ENCODE measurements around the gene KLC1. TPM values are rescaled to one million over a fixed set of nuclear protein-coding genes. Genes with fewer than 3 reads are reported as not detected.
A peak's percentile ranks its signal among the peaks of the same experiment; 100 is the strongest.
"Not testable (repeated sequence)": the region's sequence is repeated elsewhere in the genome, so short reads cannot be mapped to it uniquely, and the experiment has no call there.

KLC1 gene
- total RNA-seq, 1 donor from 2014 or later = 238 TPM

DNA sequence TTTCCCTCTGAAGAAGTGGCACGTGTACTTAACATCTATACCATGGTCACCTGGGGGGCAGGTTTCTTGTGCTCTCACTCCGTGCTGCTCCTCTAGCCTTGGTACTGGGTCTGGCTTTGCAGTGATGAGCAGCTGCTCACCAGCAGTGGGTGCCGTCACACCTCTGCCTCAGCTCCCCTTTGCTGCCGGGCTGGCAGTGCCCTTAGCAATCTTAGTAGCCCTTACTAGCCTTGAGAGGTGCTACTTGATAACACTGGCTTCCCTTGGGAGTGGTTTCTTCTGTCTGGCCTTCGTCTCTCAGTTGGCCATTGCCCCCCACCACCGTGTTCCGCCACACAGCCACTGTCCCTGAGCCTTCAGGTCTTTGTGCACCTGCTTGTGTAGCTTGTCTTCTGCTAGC, 22.6 kb downstream of the KLC1 start:
- no peak for TF ChIP-seq EZH2 (IDR thresholded peaks at IDR 0.05; ENCODE audit: insufficient read depth, low read length)
- TF ChIP-seq, protein P1, sequence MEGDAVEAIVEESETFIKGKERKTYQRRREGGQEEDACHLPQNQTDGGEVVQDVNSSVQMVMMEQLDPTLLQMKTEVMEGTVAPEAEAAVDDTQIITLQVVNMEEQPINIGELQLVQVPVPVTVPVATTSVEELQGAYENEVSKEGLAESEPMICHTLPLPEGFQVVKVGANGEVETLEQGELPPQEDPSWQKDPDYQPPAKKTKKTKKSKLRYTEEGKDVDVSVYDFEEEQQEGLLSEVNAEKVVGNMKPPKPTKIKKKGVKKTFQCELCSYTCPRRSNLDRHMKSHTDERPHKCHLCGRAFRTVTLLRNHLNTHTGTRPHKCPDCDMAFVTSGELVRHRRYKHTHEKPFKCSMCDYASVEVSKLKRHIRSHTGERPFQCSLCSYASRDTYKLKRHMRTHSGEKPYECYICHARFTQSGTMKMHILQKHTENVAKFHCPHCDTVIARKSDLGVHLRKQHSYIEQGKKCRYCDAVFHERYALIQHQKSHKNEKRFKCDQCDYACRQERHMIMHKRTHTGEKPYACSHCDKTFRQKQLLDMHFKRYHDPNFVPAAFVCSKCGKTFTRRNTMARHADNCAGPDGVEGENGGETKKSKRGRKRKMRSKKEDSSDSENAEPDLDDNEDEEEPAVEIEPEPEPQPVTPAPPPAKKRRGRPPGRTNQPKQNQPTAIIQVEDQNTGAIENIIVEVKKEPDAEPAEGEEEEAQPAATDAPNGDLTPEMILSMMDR (IDR thresholded peaks at IDR 0.05; ENCODE audit: insufficient read depth, low read depth, low read length) = no peak

DNA sequence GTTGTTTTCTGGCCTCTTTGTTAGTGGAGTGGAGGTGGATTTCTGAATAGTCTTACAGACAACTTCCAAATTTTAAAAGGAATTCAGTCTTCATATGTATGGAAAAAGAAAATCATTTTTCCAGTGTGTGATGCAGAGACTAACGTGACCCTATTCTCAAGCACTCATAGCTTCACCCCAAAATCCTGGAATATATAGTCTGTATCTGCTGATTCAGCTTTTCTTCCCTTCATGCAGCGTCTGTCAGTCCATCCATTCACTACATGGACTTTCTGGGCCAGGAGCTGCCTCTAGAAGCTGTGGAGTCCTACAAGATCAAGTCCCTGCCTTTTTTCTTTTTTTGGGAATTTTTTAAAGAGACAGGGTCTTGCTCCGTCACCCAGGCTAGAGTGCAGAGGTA, 23.8 kb downstream of the KLC1 start:
- H3K4me1 Mint-ChIP-seq (ENCODE audit: low read depth, unreplicated experiment) = peaks cover 19% of the 10 kb centered on the region
- peak overlapping the region; percentile 25 for H3K4me2 ChIP-seq (ENCODE audit: low read length)
- peak overlapping the region; percentile 33 for H3K9ac ChIP-seq (ENCODE audit: low read length)
- peaks cover 3% of the 10 kb centered on the region for H3K36me3 Mint-ChIP-seq (ENCODE audit: low read depth, unreplicated experiment)
- H4K20me1 ChIP-seq (ENCODE audit: insufficient read depth, low read length) = peaks cover 95% of the 10 kb centered on the region
- no peaks in the 10 kb centered on the region for H3K9me3 ChIP-seq (ENCODE audit: insufficient read depth, low read depth, low read length)
- H3K27me3 Mint-ChIP-seq (ENCODE audit: low read depth, unreplicated experiment) = no peaks in the 10 kb centered on the region
- no peak for FAIRE-seq
- peaks cover 28% of the 10 kb centered on the region for H3K36me3 ChIP-seq (ENCODE audit: insufficient read depth, low read length)
- H3K27ac Mint-ChIP-seq (ENCODE audit: unreplicated experiment) = no peak overlapping the region
- H3K27me3 ChIP-seq (ENCODE audit: insufficient read depth, low read length) = no peaks in the 10 kb centered on the region
- H3K4me3 ChIP-seq (ENCODE audit: insufficient read depth, low read depth, low read length) = no peak overlapping the region
- no peak overlapping the region for H3K27ac ChIP-seq (ENCODE audit: low read depth, low read length)
- no peak overlapping the region for H2AFZ ChIP-seq (ENCODE audit: low read depth, low read length)
- H3K9me3 Mint-ChIP-seq (ENCODE audit: unreplicated experiment) = no peaks in the 10 kb centered on the region
- H3K79me2 ChIP-seq (ENCODE audit: insufficient read depth, low read length) = peaks cover 98% of the 10 kb centered on the region
- no peak for TF ChIP-seq EZH2 (IDR thresholded peaks at IDR 0.05; ENCODE audit: insufficient read depth, low read length)
- TF ChIP-seq, protein P1 (IDR thresholded peaks at IDR 0.05; ENCODE audit: insufficient read depth, low read depth, low read length) = no peak
- H3K4me1 ChIP-seq (ENCODE audit: insufficient read depth, low read length) = peaks cover 28% of the 10 kb centered on the region
- DNase-seq (ENCODE audit: low read depth) = no peak
- no peak overlapping the region for H3K4me3 Mint-ChIP-seq (ENCODE audit: unreplicated experiment)

More for the DNA sequence above, 22.6 kb downstream of the KLC1 start:
- Histone ChIP-seq H3K27me3 (ENCODE audit: insufficient read depth, low read length) (no peaks in the 10 kb centered on the region), H2AFZ (ENCODE audit: low read depth, low read length) (no peak overlapping the region), H3K9me3 (ENCODE audit: insufficient read depth, low read depth, low read length) (no peaks in the 10 kb centered on the region), H3K4me1 (ENCODE audit: insufficient read depth, low read length) (peaks cover 18% of the 10 kb centered on the region), H3K36me3 (ENCODE audit: insufficient read depth, low read length) (peaks cover 21% of the 10 kb centered on the region), H3K4me2 (ENCODE audit: low read length) (no peak overlapping the region), H3K27ac (ENCODE audit: low read depth, low read length) (no peak overlapping the region), H3K4me3 (ENCODE audit: insufficient read depth, low read depth, low read length) (no peak overlapping the region), H4K20me1 (ENCODE audit: insufficient read depth, low read length) (peaks cover 99% of the 10 kb centered on the region), H3K9ac (ENCODE audit: low read length) (no peak overlapping the region), H3K79me2 (ENCODE audit: insufficient read depth, low read length) (peaks cover 99% of the 10 kb centered on the region)
- Mint-ChIP-seq H3K4me1 (ENCODE audit: low read depth, unreplicated experiment) (peaks cover 14% of the 10 kb centered on the region), H3K36me3 (ENCODE audit: low read depth, unreplicated experiment) (peaks cover 3% of the 10 kb centered on the region), H3K9me3 (ENCODE audit: unreplicated experiment) (no peaks in the 10 kb centered on the region), H3K4me3 (ENCODE audit: unreplicated experiment) (no peak overlapping the region), H3K27ac (ENCODE audit: unreplicated experiment) (no peak overlapping the region), H3K27me3 (ENCODE audit: low read depth, unreplicated experiment) (no peaks in the 10 kb centered on the region)
- DNase-seq (ENCODE audit: low read depth) (no peak), FAIRE-seq (no peak)

DNA sequence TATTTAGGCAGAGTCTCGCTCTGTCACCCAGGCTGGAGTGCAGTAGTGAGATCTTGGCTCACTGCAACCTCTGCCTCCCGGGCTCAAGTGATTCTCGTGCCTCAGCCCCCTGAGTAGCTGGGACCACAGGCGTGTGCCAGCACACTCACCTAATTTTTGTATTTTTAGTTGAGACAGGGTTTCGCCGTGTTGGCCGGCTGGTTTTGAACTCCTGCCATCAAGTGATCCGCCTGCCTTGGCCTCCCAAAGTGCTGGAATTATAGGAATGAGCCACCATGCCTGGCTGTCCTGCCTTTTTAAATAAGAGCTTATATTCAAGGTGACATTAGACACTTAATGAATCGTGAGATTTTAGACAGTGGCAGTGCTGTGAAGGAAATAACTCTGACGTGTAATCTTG, 24.3 kb downstream of the KLC1 start:
- Histone ChIP-seq H3K79me2 (ENCODE audit: insufficient read depth, low read length) (peaks cover 98% of the 10 kb centered on the region), H4K20me1 (ENCODE audit: insufficient read depth, low read length) (peaks cover 90% of the 10 kb centered on the region), H3K4me1 (ENCODE audit: insufficient read depth, low read length) (peaks cover 31% of the 10 kb centered on the region), H3K4me2 (ENCODE audit: low read length) (peak overlapping the region; percentile 1), H3K36me3 (ENCODE audit: insufficient read depth, low read length) (peaks cover 31% of the 10 kb centered on the region), H3K9ac (ENCODE audit: low read length) (peak overlapping the region; percentile 20), H3K27ac (ENCODE audit: low read depth, low read length) (peak overlapping the region; percentile 36)
- H3K9me3 ChIP-seq (ENCODE audit: insufficient read depth, low read depth, low read length); H3K27me3 ChIP-seq (ENCODE audit: insufficient read depth, low read length); H3K36me3 Mint-ChIP-seq (ENCODE audit: low read depth, unreplicated experiment); H3K27me3 Mint-ChIP-seq (ENCODE audit: low read depth, unreplicated experiment); H3K4me3 Mint-ChIP-seq (ENCODE audit: unreplicated experiment); H3K27ac Mint-ChIP-seq (ENCODE audit: unreplicated experiment); FAIRE-seq; H2AFZ ChIP-seq (ENCODE audit: low read depth, low read length); H3K4me3 ChIP-seq (ENCODE audit: insufficient read depth, low read depth, low read length); H3K9me3 Mint-ChIP-seq (ENCODE audit: unreplicated experiment): not testable (repeated sequence)
- H3K4me1 Mint-ChIP-seq (ENCODE audit: low read depth, unreplicated experiment) = peaks cover 22% of the 10 kb centered on the region
- peak; percentile 38 for DNase-seq (ENCODE audit: low read depth)
